Activated T-cell treated with anti-CD3 and anti-CD28 coated beads, Interleukin-2, amount 50 U/mL, for 72 hours (primary cell): ENCODE results near the gene EMC8. TPM values are rescaled to one million over a fixed set of nuclear protein-coding genes. Genes with fewer than 3 reads are reported as not detected.
"Not testable (repeated sequence)": the region's sequence is repeated elsewhere in the genome, so short reads cannot be mapped to it uniquely, and the experiment has no call there.

Experiments
- ATAC-seq, 2 donors: fragments of 150-1000 bp; cut with Tn5 transposase; replicated peaks in 1 of 2; 2 replicates each; pipeline ENCODE4 v1.10.0; 2021; ENCODE audit warnings: moderate library complexity in 2 of 2, mild to moderate bottlenecking in 1 of 2
- DNase-seq, 2 donors: peaks; one replicate each; pipeline ENCODE4 v3.0.0; 2021 to 2022; ENCODE audit warnings: mixed read lengths in 1 of 2
- H3K27ac Mint-ChIP-seq: one replicate; pipeline ENCODE4 v1.8.0; 2022; ENCODE audit warnings: mild to moderate bottlenecking, moderate library complexity, mixed read lengths
- H3K27me3 Mint-ChIP-seq: one replicate; pipeline ENCODE4 v1.8.0; 2022; ENCODE audit warnings: low read depth, mixed read lengths
- H3K36me3 Mint-ChIP-seq, 2 donors: one replicate each; pipeline ENCODE4 v1.8.0; 2022; ENCODE audit warnings: mixed read lengths in 2 of 2, mild to moderate bottlenecking in 1 of 2; ENCODE audit not compliant: insufficient read depth in 2 of 2
- H3K4me1 Mint-ChIP-seq: one replicate; pipeline ENCODE4 v1.8.0; 2022; ENCODE audit warnings: low read depth, mixed read lengths
- H3K4me3 Mint-ChIP-seq, 2 donors: one replicate each; pipeline ENCODE4 v1.8.0; 2022; ENCODE audit warnings: mild to moderate bottlenecking in 2 of 2, mixed read lengths in 2 of 2, moderate library complexity in 2 of 2
- H3K9me3 Mint-ChIP-seq, 2 donors: one replicate each; pipeline ENCODE4 v1.8.0; 2022; ENCODE audit warnings: mixed read lengths in 2 of 2
- total RNA-seq, 2 donors: library from RNA; stranded (reverse); gene quantifications; one replicate each; pipeline ENCODE4 v1.2.3, GENCODE V29; 2022

EMC8 gene
- total RNA-seq, 2 donors from 2014 or later: 26.5 to 32.8 TPM

- Mint-ChIP-seq H3K36me3 (no peaks in the 10 kb centered on the region), H3K4me3 (no peak overlapping the region), H3K4me1 (peaks cover 3% of the 10 kb centered on the region), H3K27me3 (peaks cover 34% of the 10 kb centered on the region), H3K27ac (no peak overlapping the region), H3K9me3 (no peaks in the 10 kb centered on the region)
- no peak for DNase-seq
- no peak for ATAC-seq
Observed at GRCh38 chr16:85839681-85840240, 40.4 kb upstream of the EMC8 start.

- DNase-seq: no peak
- H3K36me3 Mint-ChIP-seq: no peaks in the 10 kb centered on the region
- no peak overlapping the region for H3K27ac Mint-ChIP-seq
- peaks cover 35% of the 10 kb centered on the region for H3K27me3 Mint-ChIP-seq
- H3K4me3 Mint-ChIP-seq: no peak overlapping the region
- no peak for ATAC-seq
- no peaks in the 10 kb centered on the region for H3K4me1 Mint-ChIP-seq
- no peaks in the 10 kb centered on the region for H3K9me3 Mint-ChIP-seq
Observed at GRCh38 chr16:85838876-85839585, 39.7 kb upstream of the EMC8 start.

DNA sequence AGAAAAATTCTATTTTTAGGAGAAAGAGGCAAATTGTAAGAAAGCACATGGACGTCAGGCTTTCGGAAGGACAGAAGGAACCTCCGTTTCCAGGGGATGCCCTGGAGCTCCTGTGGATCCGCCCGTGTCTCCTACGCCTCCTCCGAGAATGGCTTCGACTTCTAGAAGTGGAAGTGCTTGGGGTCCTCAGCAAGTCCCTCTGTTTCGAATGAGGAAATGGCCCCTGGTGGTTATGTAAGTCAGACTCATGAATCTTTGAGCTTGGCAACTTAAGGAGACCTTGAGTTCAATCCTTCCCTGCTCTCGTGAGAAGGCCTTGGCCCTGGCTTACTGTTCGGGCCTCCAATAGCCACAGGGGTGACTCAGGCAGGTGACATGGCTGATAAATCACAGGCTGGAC, 39.0 kb upstream of the EMC8 start:
- ATAC-seq (no peak), DNase-seq (no peak)
- no peak overlapping the region for H3K27ac Mint-ChIP-seq
- H3K9me3 Mint-ChIP-seq: peaks cover 0 to 2% of the 10 kb centered on the region in 2 donors
- H3K36me3 Mint-ChIP-seq: no peaks in the 10 kb centered on the region
- H3K27me3 Mint-ChIP-seq: peaks cover 35% of the 10 kb centered on the region
- no peaks in the 10 kb centered on the region for H3K4me1 Mint-ChIP-seq
- no peak overlapping the region for H3K4me3 Mint-ChIP-seq

DNA sequence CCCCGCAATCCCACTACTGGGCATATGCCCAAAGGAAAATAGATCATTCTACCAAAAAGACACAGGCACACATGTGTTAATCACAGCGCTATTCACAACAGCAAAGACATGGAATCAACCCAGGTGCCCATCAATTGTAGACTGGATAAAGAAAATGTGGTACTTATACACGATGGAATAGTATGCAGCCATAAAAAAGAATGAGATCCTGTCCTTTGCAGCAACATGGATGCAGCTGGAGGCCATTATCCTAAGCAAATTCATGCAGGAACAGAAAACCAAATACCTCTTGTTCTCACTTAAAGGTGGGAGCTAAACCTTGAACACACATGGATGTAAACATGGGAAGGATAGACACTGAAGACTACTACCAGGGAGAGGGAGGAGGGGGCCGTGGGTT, 38.3 kb upstream of the EMC8 start:
- H3K27me3 Mint-ChIP-seq: peaks cover 41% of the 10 kb centered on the region
- H3K4me1 Mint-ChIP-seq, ATAC-seq, H3K4me3 Mint-ChIP-seq, H3K27ac Mint-ChIP-seq, H3K36me3 Mint-ChIP-seq, H3K9me3 Mint-ChIP-seq, DNase-seq: not testable (repeated sequence)

DNA sequence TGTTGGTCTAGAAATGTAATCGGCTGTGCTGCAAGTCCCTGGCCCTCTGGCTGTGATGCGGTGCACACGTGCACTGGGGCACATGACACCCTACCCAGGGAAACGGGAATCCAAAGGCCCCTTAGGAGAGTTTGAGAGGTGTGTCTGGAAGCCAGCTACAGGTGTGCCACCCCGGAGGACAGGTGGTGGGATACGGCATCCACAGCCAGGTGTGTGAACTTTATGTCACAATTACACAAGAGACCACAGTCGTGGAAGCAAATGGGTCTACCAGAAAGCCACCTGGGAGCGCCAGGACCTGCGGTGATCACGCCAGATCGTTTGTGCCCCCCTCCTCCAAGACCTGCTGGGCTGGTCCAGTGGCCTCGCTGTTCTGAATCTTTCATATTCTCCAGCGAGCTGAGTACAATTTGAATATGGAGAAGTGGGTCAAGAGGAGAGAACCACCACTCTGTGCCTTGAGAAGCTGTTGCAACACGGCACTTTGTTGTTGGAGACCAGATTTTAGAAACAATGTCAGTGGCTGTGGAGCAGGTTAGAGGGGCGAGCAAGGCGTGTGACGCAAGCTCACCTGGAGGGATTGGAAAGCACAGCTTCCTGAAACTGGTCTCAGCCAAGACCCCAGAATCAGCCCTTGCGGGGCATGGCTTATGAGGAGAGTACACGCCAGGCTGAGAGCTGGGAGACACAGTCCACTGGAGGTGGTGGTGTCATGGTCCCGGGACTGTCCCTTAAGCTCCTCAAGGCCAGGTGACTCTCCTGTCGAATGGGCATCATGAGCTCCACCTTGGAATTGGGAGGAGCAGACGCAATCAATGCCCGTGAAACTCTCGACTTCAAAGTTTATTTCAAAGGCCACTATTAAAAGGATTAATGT, 37.6 kb upstream of the EMC8 start:
- ATAC-seq (no peak), DNase-seq (no peak)
- H3K4me1 Mint-ChIP-seq: no peaks in the 10 kb centered on the region
- H3K27me3 Mint-ChIP-seq: peaks cover 48% of the 10 kb centered on the region
- H3K36me3 Mint-ChIP-seq: no peaks in the 10 kb centered on the region
- H3K4me3 Mint-ChIP-seq: no peak overlapping the region
- H3K9me3 Mint-ChIP-seq: peaks cover 0 to 2% of the 10 kb centered on the region in 2 donors
- no peak overlapping the region for H3K27ac Mint-ChIP-seq

GRCh38 chr16:85835956-85836705, 36.8 kb upstream of the EMC8 start:
- ATAC-seq: no peak
- no peak for DNase-seq
- Mint-ChIP-seq H3K27me3 (peaks cover 56% of the 10 kb centered on the region), H3K9me3 (peaks cover 0 to 2% of the 10 kb centered on the region in 2 donors), H3K4me3 (no peak overlapping the region), H3K4me1 (no peaks in the 10 kb centered on the region), H3K36me3 (peaks cover 0 to 3% of the 10 kb centered on the region in 2 donors), H3K27ac (no peak overlapping the region)

- ATAC-seq (no peak), DNase-seq (no peak)
- Mint-ChIP-seq H3K9me3 (peaks cover 0 to 2% of the 10 kb centered on the region in 2 donors), H3K27ac (no peak overlapping the region), H3K4me3 (no peak overlapping the region), H3K4me1 (no peaks in the 10 kb centered on the region), H3K36me3 (peaks cover 0 to 4% of the 10 kb centered on the region in 2 donors), H3K27me3 (peaks cover 64% of the 10 kb centered on the region)
Observed at GRCh38 chr16:85835227-85835751, 35.9 kb upstream of the EMC8 start.

GRCh38 chr16:85834741-85835140, 35.4 kb upstream of the EMC8 start:
- Mint-ChIP-seq H3K4me1 (no peaks in the 10 kb centered on the region), H3K27me3 (peaks cover 61% of the 10 kb centered on the region), H3K36me3 (peaks cover 0 to 4% of the 10 kb centered on the region in 2 donors), H3K9me3 (peaks cover 0 to 2% of the 10 kb centered on the region in 2 donors), H3K27ac (no peak overlapping the region), H3K4me3 (no peak overlapping the region)
- ATAC-seq: no peak
- no peak for DNase-seq

- peaks cover 58% of the 10 kb centered on the region for H3K27me3 Mint-ChIP-seq
- H3K9me3 Mint-ChIP-seq: peaks cover 1 to 2% of the 10 kb centered on the region in 2 donors
- DNase-seq: no peak
Observed at GRCh38 chr16:85833219-85833920, 34.0 kb upstream of the EMC8 start.

GRCh38 chr16:85832570-85833218, 33.4 kb upstream of the EMC8 start:
- no peak overlapping the region for H3K27ac Mint-ChIP-seq
- H3K36me3 Mint-ChIP-seq: peaks cover 0 to 4% of the 10 kb centered on the region in 2 donors
- H3K4me3 Mint-ChIP-seq: no peak overlapping the region
- no peak for DNase-seq
- peaks cover 1 to 2% of the 10 kb centered on the region in 2 donors for H3K9me3 Mint-ChIP-seq
- H3K27me3 Mint-ChIP-seq: peaks cover 59% of the 10 kb centered on the region
- no peak for ATAC-seq
- H3K4me1 Mint-ChIP-seq: no peaks in the 10 kb centered on the region

More at GRCh38 chr16:85833219-85833920, 34.0 kb upstream of the EMC8 start:
- ATAC-seq: no peak
- Mint-ChIP-seq H3K4me1 (no peaks in the 10 kb centered on the region), H3K27ac (no peak overlapping the region), H3K36me3 (peaks cover 0 to 4% of the 10 kb centered on the region in 2 donors), H3K4me3 (no peak overlapping the region)

DNA sequence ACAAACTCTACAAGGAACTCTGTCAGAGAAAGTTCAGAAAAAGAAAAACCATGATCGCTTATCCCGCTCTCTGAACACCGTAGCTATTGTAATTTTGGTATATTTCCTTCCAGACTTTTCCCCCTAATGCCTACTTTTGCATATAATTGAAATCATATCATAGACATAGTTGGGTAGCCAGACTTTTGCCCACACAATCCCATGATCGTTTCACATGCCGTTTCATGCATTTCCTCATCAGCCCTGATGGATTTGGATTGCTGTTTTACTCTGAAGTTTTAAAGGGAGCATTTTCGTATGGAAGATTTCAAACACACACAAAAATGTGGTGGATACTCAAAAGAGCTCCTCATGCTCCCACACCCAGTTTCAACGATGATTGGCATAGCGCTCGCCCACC, 31.5 kb upstream of the EMC8 start:
- Mint-ChIP-seq H3K27ac (no peak overlapping the region), H3K36me3 (peaks cover 0 to 4% of the 10 kb centered on the region in 2 donors), H3K4me3 (no peak overlapping the region), H3K27me3 (peaks cover 58% of the 10 kb centered on the region), H3K4me1 (no peaks in the 10 kb centered on the region), H3K9me3 (peaks cover 1 to 2% of the 10 kb centered on the region in 2 donors)
- no peak for DNase-seq
- ATAC-seq: no peak
